Neural progenitor cell (in vitro differentiated cells): ENCODE results near the gene PRR33.
"Not testable (repeated sequence)": the region's sequence is repeated elsewhere in the genome, so short reads cannot be mapped to it uniquely, and the experiment has no call there.

ENCODE experiments used
- EZH2 ChIP-seq: fragments of 200-600 bp; sonication (generic); IDR thresholded peaks from 2 replicates; pipeline ENCODE4 v1.6.1; 2017; ENCODE audit warnings: antibody characterized with exemption, mild to moderate bottlenecking, moderate library complexity
- EZH2phosphoT487 ChIP-seq: fragments of 200-600 bp; sonication (generic); IDR thresholded peaks from 2 replicates; pipeline ENCODE4 v1.6.1; 2017; ENCODE audit warnings: antibody characterized with exemption
- TF ChIP-seq, protein P1 (sequence below): fragments of 200-600 bp; sonication (generic); IDR thresholded peaks from 2 replicates; pipeline ENCODE4 v1.5.1; 2017; ENCODE audit warnings: antibody characterized with exemption, mild to moderate bottlenecking

DNA sequence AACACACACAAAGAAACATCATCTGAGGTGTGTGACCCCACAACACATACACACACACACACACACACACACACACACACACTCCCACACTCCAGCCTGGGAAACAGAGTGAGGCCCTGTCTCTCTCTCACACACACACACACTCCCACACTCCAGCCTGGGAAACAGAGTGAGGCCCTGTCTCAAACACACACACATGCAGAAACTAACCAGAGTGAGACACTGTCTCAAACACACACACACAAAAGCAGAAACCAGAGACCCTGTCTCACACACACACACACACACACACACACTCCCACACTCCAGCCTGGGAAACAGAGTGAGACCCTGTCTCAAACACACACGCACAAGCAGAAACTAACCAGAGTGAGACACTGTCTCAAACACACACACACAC lies 48.1 kb upstream of the PRR33 start:
- TF ChIP-seq EZH2, EZH2phosphoT487: not testable (repeated sequence)
- TF ChIP-seq, protein P1, sequence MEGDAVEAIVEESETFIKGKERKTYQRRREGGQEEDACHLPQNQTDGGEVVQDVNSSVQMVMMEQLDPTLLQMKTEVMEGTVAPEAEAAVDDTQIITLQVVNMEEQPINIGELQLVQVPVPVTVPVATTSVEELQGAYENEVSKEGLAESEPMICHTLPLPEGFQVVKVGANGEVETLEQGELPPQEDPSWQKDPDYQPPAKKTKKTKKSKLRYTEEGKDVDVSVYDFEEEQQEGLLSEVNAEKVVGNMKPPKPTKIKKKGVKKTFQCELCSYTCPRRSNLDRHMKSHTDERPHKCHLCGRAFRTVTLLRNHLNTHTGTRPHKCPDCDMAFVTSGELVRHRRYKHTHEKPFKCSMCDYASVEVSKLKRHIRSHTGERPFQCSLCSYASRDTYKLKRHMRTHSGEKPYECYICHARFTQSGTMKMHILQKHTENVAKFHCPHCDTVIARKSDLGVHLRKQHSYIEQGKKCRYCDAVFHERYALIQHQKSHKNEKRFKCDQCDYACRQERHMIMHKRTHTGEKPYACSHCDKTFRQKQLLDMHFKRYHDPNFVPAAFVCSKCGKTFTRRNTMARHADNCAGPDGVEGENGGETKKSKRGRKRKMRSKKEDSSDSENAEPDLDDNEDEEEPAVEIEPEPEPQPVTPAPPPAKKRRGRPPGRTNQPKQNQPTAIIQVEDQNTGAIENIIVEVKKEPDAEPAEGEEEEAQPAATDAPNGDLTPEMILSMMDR: not testable (repeated sequence)
